ENCODE results near the gene STK35. TPM values are rescaled to one million over a fixed set of nuclear protein-coding genes. Genes with fewer than 3 reads are reported as not detected.

STK35 gene
- total and polyA plus RNA-seq, 2 of the 13 experiments (the other 11 are each of a cell fraction or from before 2014, with no cell fraction given) = 27.4 to 29.8 TPM

GRCh38 chr20:2164966-2165365 is 63.3 kb downstream of the STK35 start:
- ATAC-seq (no peak), DNase-seq (ENCODE audit: low spot score) (no peak), FAIRE-seq (no peak)
- ChIA-PET CTCF (ENCODE audit: low intra/inter-chr PET ratio, low total read pairs) (no interaction called here), POLR2A (no interaction called here)
- WGBS (ENCODE audit: low lambda C conversion rate) = 57% methylated on average over 16 of the region's 16 CpGs
- BruUV-seq (replicated peaks) = no TSS peak
- H3K79me2 ChIP-seq (ENCODE audit: insufficient read depth, low read length) = no peaks in the 10 kb centered on the region
- no peak overlapping the region for H3K9ac ChIP-seq (ENCODE audit: insufficient read depth, low read depth, low read length)
- no peak overlapping the region for H3K4me2 ChIP-seq (ENCODE audit: low read depth, low read length)
- H4K20me1 ChIP-seq (ENCODE audit: insufficient read depth, low read length) = no peaks in the 10 kb centered on the region
- H3K4me3 ChIP-seq (replicated peaks in 1 of 3; ENCODE audit: insufficient read depth in 1 of 3, low read depth in 2 of 3, low read length in 3 of 3) = no peak overlapping the region
- peaks cover 1 to 37% of the 10 kb centered on the region in 2 experiments; a peak in 2 of 5 replicates for H3K27me3 ChIP-seq (ENCODE audit: control insufficient read depth in 1 of 2, insufficient read depth in 2 of 2, low read length in 2 of 2)
- intact Hi-C loops (cut with micrococcal nuclease; ENCODE audit: unreplicated experiment) = no loop called here
- no peaks in the 10 kb centered on the region for H3K36me3 ChIP-seq (replicated peaks in 1 of 2; ENCODE audit: control insufficient read depth in 1 of 2, insufficient read depth in 2 of 2, low read length in 2 of 2)
- no peaks in the 10 kb centered on the region for H3K9me3 ChIP-seq (ENCODE audit: low read length)
- no peak overlapping the region for H3K27ac ChIP-seq (ENCODE audit: extremely low read length, insufficient read depth, low read length)
- no peak for TF ChIP-seq ZBTB20 (CRISPR knock-in tag; IDR thresholded peaks at IDR 0.05; ENCODE audit: borderline replicate concordance, low read depth)
- TF ChIP-seq SALL1 (CRISPR knock-in tag; IDR thresholded peaks at IDR 0.05) = 0 out of 2 replicates have a peak, but pooled peaks have one; percentile 11
- no peak overlapping the region for H2AFZ ChIP-seq (ENCODE audit: low read length)
- in situ Hi-C loops (cut with HindIII; ENCODE audit: extremely low pct_ligation_motif_present, low pct_unique_long_range_greater_than_20kb) = no loop called here
- peaks cover 11% of the 10 kb centered on the region for H3K4me1 ChIP-seq (ENCODE audit: insufficient read depth, low read length)

- WGBS (ENCODE audit: low lambda C conversion rate) = 79% methylated on average over 10 of the region's 10 CpGs
- H3K79me2 ChIP-seq (ENCODE audit: insufficient read depth, low read length) = no peaks in the 10 kb centered on the region
- ATAC-seq (no peak), FAIRE-seq (no peak), DNase-seq (ENCODE audit: low spot score) (no peak)
- no peak overlapping the region for H3K27ac ChIP-seq (ENCODE audit: extremely low read length, insufficient read depth, low read length)
- TF ChIP-seq MYPOP (CRISPR knock-in tag; IDR thresholded peaks at IDR 0.05) (no peak), BRCA1 (CRISPR knock-in tag; IDR thresholded peaks at IDR 0.05) (no peak), MXD3 (CRISPR knock-in tag; IDR thresholded peaks at IDR 0.05) (no peak), TBX3 (IDR thresholded peaks at IDR 0.05; ENCODE audit: borderline replicate concordance) (no peak), ZNF776 (CRISPR knock-in tag; IDR thresholded peaks at IDR 0.05) (no peak), ZNF225 (CRISPR knock-in tag; IDR thresholded peaks at IDR 0.05) (no peak), CHCHD3 (CRISPR knock-in tag; IDR thresholded peaks at IDR 0.05) (no peak), ZNF749 (CRISPR knock-in tag; IDR thresholded peaks at IDR 0.05; ENCODE audit: borderline replicate concordance) (no peak), FOXO1 (CRISPR knock-in tag; IDR thresholded peaks at IDR 0.05) (no peak), RAD21 (CRISPR knock-in tag; IDR thresholded peaks at IDR 0.05) (no peak)
- H3K4me3 ChIP-seq (replicated peaks in 1 of 3; ENCODE audit: insufficient read depth in 1 of 3, low read depth in 2 of 3, low read length in 3 of 3) = no peak overlapping the region
- in situ Hi-C loops (cut with HindIII; ENCODE audit: extremely low pct_ligation_motif_present, low pct_unique_long_range_greater_than_20kb) (no loop called here), intact Hi-C loops (cut with micrococcal nuclease; ENCODE audit: unreplicated experiment) (no loop called here)
- no peaks in the 10 kb centered on the region for H4K20me1 ChIP-seq (ENCODE audit: insufficient read depth, low read length)
- no peak overlapping the region for H3K4me2 ChIP-seq (ENCODE audit: low read depth, low read length)
- H2AFZ ChIP-seq (ENCODE audit: low read length) = no peak overlapping the region
- ChIA-PET POLR2A (no interaction called here), CTCF (ENCODE audit: low intra/inter-chr PET ratio, low total read pairs) (no interaction called here)
- H3K4me1 ChIP-seq (ENCODE audit: insufficient read depth, low read length) = peaks cover 11% of the 10 kb centered on the region
- no TSS peak for BruUV-seq (replicated peaks)
- no peak overlapping the region for H3K9ac ChIP-seq (ENCODE audit: insufficient read depth, low read depth, low read length)
- no peaks in the 10 kb centered on the region for H3K9me3 ChIP-seq (ENCODE audit: low read length)
- H3K36me3 ChIP-seq (replicated peaks in 1 of 2; ENCODE audit: control insufficient read depth in 1 of 2, insufficient read depth in 2 of 2, low read length in 2 of 2) = no peaks in the 10 kb centered on the region
- peaks cover 1 to 37% of the 10 kb centered on the region in 2 experiments; a peak in 2 of 5 replicates for H3K27me3 ChIP-seq (ENCODE audit: control insufficient read depth in 1 of 2, insufficient read depth in 2 of 2, low read length in 2 of 2)
These were observed 64.2 kb downstream of the STK35 start for GRCh38 chr20:2165871-2166270.

Measured in HepG2 (cell line).